Progenitor cell of endocrine pancreas (in vitro differentiated cells): ENCODE results near the gene AKAP7. TPM values are rescaled to one million over a fixed set of nuclear protein-coding genes. Genes with fewer than 3 reads are reported as not detected.
A peak's percentile ranks its signal among the peaks of the same experiment; 100 is the strongest.

Experiments used
- DNase-seq: peaks from one replicate; pipeline ENCODE4 v3.0.0; 2021; ENCODE audit warnings: low spot score; ENCODE audit not compliant: unreplicated experiment
- H3K27ac Mint-ChIP-seq: 2 replicates; pipeline ENCODE4 v1.8.0; 2021; ENCODE audit warnings: mild to moderate bottlenecking, moderate library complexity, mixed read lengths
- H3K27me3 Mint-ChIP-seq: 2 replicates; pipeline ENCODE4 v1.8.0; 2021; ENCODE audit warnings: mixed read lengths
- H3K36me3 Mint-ChIP-seq: 2 replicates; pipeline ENCODE4 v1.8.0; 2022; ENCODE audit warnings: mixed read lengths; ENCODE audit not compliant: insufficient read depth
- H3K4me1 Mint-ChIP-seq: 2 replicates; pipeline ENCODE4 v1.8.0; 2021; ENCODE audit warnings: low read depth, mixed read lengths
- H3K4me3 Mint-ChIP-seq: 2 replicates; pipeline ENCODE4 v1.8.0; 2021; ENCODE audit warnings: low read depth, mild to moderate bottlenecking, moderate library complexity, mixed read lengths
- H3K9me3 Mint-ChIP-seq: 2 replicates; pipeline ENCODE4 v1.8.0; 2021; ENCODE audit warnings: low read depth, mixed read lengths
- total RNA-seq: library from RNA; stranded (reverse); gene quantifications from 2 replicates; pipeline ENCODE4 v1.2.1, GENCODE V29; 2021
- TF ChIP-seq, protein P1 (sequence below): fragments of 200-600 bp; sonication (generic); IDR thresholded peaks from one replicate; pipeline ENCODE4 v1.5.0; 2021; ENCODE audit warnings: antibody characterized with exemption, mild to moderate bottlenecking; ENCODE audit not compliant: unreplicated experiment

The AKAP7 gene
- total RNA-seq, 1 donor from 2014 or later: 25.5 TPM

DNA sequence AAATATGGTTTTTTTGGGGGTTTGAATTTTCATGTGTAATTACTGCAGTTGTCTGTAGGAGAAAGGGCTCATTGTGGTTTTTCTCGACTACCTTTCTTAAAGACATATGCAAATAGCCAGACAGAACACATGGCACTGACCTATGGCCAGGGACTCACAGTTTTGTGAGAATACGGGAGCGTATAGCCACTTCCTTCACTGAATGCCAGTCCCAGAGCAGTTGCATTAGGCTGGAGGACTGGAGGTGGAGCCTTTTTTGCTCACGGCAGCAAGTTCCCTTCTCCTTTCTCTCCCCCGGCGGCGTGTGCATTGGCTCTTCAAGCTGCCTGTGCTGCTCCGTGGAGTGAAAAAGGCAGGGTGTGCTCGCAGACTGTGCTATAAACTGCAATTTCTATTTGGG is 114.9 kb downstream of the AKAP7 start:
- H3K4me3 Mint-ChIP-seq: peak overlapping the region; percentile 83
- H3K27me3 Mint-ChIP-seq: no peaks in the 10 kb centered on the region
- H3K9me3 Mint-ChIP-seq: no peaks in the 10 kb centered on the region
- peaks cover 5% of the 10 kb centered on the region for H3K36me3 Mint-ChIP-seq
- TF ChIP-seq, protein P1, sequence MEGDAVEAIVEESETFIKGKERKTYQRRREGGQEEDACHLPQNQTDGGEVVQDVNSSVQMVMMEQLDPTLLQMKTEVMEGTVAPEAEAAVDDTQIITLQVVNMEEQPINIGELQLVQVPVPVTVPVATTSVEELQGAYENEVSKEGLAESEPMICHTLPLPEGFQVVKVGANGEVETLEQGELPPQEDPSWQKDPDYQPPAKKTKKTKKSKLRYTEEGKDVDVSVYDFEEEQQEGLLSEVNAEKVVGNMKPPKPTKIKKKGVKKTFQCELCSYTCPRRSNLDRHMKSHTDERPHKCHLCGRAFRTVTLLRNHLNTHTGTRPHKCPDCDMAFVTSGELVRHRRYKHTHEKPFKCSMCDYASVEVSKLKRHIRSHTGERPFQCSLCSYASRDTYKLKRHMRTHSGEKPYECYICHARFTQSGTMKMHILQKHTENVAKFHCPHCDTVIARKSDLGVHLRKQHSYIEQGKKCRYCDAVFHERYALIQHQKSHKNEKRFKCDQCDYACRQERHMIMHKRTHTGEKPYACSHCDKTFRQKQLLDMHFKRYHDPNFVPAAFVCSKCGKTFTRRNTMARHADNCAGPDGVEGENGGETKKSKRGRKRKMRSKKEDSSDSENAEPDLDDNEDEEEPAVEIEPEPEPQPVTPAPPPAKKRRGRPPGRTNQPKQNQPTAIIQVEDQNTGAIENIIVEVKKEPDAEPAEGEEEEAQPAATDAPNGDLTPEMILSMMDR: no peak
- H3K4me1 Mint-ChIP-seq: peaks cover 32% of the 10 kb centered on the region
- peak overlapping the region; percentile 84 for H3K27ac Mint-ChIP-seq
- no peak for DNase-seq

DNA sequence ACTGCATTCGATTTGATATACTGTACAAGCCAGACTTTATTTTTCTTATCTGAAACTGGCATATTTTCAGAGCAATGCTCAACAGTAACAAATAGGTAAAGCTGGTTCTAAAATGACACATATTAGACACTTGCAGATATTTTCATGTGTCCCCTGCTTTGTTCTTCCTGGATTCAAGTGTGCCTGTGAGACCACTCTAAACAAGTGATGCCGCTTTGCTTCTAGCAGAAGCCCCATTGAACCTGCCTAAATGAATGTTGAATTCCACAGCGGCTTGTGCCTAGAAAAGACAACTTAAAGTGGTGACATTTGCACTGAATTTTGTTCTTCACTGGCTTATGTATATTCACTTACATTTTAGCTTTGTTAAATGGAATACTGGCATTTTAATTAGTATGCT is 115.7 kb downstream of the AKAP7 start:
- TF ChIP-seq, protein P1: no peak
- H3K4me1 Mint-ChIP-seq: peaks cover 39% of the 10 kb centered on the region
- H3K9me3 Mint-ChIP-seq: no peaks in the 10 kb centered on the region
- peak overlapping the region; percentile 83 for H3K4me3 Mint-ChIP-seq
- H3K27me3 Mint-ChIP-seq: no peaks in the 10 kb centered on the region
- peak overlapping the region; percentile 84 for H3K27ac Mint-ChIP-seq
- peaks cover 7% of the 10 kb centered on the region for H3K36me3 Mint-ChIP-seq
- no peak for DNase-seq

DNA sequence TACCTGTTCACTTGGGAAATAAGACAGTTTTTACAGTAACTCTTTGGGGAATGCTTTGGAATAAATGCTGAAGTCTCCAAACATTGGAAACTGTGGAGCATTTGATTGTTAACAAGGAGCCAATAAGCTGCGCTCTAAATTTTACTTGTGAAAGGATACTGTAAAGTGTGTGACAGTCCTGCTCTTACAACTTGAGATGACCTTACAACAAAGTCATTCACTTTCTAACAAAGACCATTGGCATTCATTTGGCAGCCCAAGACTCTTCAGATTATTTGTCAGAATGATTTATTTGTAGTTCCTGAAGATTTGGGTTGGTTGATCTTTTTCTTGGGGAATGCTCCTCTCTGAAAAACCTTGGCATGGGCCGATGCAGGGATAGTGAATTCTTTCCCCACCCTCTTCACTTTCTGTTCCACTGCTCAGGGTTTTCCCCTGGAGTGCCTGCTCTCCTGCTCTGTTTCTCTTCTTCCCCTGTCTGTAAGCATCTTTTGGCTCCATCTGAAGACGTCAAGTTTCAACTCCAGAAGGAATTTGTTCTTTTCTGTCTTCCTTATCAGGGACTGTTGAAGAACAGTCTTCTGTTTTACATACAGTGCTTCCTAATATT is 116.4 kb downstream of the AKAP7 start:
- TF ChIP-seq, protein P1: no peak
- H3K9me3 Mint-ChIP-seq: no peaks in the 10 kb centered on the region
- no peaks in the 10 kb centered on the region for H3K27me3 Mint-ChIP-seq
- H3K4me1 Mint-ChIP-seq: peaks cover 40% of the 10 kb centered on the region
- no peak for DNase-seq
- peaks cover 7% of the 10 kb centered on the region for H3K36me3 Mint-ChIP-seq
- H3K27ac Mint-ChIP-seq: no peak overlapping the region
- H3K4me3 Mint-ChIP-seq: peak overlapping the region; percentile 83

DNA sequence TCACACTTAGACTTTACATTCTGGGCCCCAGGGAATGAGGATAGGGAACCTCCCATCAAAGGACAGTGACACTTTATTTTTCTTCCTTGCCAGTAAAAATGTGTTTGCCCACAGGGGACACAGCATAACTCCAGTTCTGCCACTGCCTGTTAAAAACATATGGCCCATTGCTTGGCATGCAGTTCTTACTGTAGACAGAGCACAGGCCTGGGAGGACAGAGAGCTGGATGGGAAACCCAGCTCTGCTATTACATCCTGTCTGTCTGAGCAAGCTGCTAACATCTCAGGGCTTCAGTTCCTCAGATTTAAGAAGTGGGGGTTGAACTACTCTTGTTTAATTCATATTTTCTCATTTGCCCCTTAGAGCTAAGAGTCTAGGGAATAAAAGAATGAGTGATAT is 120.2 kb downstream of the AKAP7 start:
- Mint-ChIP-seq H3K4me1 (peaks cover 61% of the 10 kb centered on the region), H3K9me3 (no peaks in the 10 kb centered on the region), H3K27me3 (no peaks in the 10 kb centered on the region), H3K36me3 (peaks cover 13% of the 10 kb centered on the region), H3K27ac (peak overlapping the region; percentile 1), H3K4me3 (no peak overlapping the region)
- DNase-seq: no peak
- TF ChIP-seq, protein P1: no peak

DNA sequence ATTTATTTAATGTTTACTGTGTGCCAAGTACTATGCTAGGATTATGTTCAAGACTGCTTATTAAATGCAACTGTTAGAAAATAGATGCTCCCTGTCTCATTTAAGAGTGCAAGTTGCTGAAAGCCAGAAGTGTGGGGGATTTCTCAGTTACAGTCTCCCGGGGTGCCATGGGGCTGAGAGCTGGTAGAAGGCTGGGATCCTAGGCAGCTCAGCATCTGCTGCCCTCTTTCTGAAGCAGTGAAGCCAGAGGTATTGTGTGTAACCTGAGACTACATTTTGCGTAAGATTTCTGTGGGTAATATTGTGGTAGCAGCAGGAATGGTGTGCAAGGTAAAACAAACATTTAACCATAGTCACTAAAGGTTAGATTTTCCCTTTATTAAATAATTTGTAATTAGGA is 120.6 kb downstream of the AKAP7 start:
- no peak for DNase-seq
- H3K4me3 Mint-ChIP-seq: peak overlapping the region; percentile 27
- H3K9me3 Mint-ChIP-seq: no peaks in the 10 kb centered on the region
- TF ChIP-seq, protein P1: no peak
- H3K36me3 Mint-ChIP-seq: peaks cover 15% of the 10 kb centered on the region
- H3K27me3 Mint-ChIP-seq: no peaks in the 10 kb centered on the region
- H3K27ac Mint-ChIP-seq: peak overlapping the region; percentile 1
- H3K4me1 Mint-ChIP-seq: peaks cover 57% of the 10 kb centered on the region
